Bone marrow (tissue), 2 donors: ENCODE results near the gene ST3GAL6.
"Not testable (repeated sequence)": the region's sequence is repeated elsewhere in the genome, so short reads cannot be mapped to it uniquely, and the experiment has no call there.

Experiments
- DNase-seq, 2 donors: peaks; one replicate each; lab custom pipeline; 2025; lab: John Stamatoyannopoulos, UW

Gene ST3GAL6

GRCh38 chr3:98805571-98805970, 42.4 kb downstream of the ST3GAL6 start:
- DNase-seq: no peak

- no peak for DNase-seq
Measured at GRCh38 chr3:98806521-98806920, 43.4 kb downstream of the ST3GAL6 start.

DNA sequence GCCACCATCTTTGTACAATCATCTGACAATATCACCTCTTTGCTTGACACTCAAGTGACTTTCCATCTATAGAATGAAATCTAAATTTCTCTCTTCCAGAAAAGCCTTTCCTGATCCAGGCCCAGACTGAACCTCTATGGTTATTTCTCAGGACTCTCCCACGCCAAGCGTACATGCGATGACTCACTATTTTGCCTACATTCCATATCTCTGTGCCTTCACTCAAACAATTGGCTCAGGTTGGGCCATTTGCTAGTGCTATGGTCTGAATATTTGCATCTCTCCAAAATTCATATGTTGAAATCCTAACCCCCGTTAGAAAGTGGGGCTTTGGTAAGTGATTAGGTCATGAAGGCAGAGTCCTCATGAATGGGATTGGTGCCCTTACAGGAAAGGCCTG, 43.9 kb downstream of the ST3GAL6 start:
- no peak for DNase-seq

DNA sequence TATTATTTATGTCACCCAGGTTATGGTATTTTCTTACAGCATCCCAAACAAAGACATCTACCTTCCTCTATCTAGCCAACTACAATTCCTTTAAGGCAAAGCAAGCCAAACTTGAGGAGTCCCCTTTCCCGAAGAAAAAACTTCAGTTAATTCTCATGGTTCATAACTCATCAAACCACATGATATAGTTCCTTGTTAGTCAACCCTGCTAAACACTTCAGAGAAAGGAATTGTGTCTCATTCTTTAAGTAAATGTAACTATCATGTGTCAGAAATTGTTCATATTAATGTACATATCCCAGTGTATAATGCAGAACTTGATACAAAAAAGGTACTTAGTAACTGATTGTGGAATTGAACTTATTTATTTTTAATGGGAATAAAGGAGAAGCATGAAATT, 44.4 kb downstream of the ST3GAL6 start:
- DNase-seq: no peak

DNA sequence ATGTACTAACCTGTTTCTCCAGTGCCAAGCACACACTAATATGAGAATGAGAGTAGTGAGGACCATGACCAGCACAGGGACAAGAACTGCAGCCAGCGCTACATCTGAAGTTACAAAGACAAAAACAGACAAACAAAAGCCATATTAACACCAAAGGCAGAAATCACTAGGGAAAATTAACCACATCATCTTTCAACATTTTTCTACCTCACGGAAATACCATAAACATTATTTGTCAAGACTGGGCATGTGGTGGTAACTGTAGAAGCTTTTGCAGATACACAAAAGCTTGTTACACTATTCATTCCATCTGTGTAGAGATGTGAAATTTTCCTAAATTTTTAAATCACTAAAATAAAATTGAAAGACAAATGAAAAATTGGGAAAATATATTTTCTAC, 44.9 kb downstream of the ST3GAL6 start:
- DNase-seq: no peak

- DNase-seq: peak in 1 of 2 donors; percentile 32
Measured at GRCh38 chr3:98809557-98809956, 46.4 kb downstream of the ST3GAL6 start.

DNA sequence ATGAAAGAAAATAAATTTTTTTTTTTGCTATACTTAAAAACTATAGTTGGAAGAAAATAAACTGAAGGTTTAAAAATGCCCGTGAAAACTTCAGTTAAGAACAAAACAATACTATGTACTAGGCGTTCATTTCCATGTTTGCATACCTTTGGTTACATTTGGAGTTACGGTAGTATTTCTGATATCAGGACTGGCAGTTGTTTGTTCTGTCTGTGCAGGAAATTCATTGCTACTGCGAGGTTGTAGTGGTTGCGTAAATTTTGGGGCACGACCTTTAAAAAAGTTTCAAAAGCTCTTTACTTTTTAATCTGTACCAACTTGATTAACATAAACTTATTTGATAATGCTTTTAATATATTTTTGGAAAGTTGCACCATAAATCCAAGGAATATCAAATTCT, 47.9 kb downstream of the ST3GAL6 start:
- DNase-seq: no peak

- DNase-seq: peak in 1 of 2 donors; percentile 38
Measured at GRCh38 chr3:98812851-98813374, 49.8 kb downstream of the ST3GAL6 start.

DNA sequence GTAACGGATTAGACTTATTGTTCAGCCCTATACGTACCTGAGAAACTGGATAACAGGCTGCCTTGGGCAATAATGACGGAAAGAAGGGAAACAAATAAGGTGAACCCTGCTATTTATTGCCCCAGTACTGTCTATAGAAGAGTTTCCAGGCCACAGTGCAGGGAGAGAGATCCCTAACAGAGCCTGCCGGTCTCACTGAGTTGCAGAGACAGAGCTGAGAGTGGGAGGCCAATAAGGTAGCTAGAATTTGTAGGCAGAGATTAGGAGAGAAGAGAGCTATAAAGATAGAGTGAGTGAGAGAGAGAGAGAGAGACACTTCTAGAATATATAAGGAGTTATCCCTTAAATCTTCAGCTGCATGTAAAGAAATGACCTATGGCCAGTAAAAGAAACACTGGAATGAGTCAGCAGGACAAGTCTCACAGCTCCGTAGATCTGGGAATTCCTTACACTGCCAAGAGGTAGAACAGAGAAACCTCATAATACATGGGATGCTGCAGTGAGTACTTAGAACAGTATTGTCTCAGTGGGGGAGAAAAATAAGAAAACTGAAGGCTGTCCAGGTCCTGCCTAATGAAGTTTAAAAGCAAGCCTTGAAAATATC, 51.8 kb downstream of the ST3GAL6 start:
- DNase-seq: no peak

DNA sequence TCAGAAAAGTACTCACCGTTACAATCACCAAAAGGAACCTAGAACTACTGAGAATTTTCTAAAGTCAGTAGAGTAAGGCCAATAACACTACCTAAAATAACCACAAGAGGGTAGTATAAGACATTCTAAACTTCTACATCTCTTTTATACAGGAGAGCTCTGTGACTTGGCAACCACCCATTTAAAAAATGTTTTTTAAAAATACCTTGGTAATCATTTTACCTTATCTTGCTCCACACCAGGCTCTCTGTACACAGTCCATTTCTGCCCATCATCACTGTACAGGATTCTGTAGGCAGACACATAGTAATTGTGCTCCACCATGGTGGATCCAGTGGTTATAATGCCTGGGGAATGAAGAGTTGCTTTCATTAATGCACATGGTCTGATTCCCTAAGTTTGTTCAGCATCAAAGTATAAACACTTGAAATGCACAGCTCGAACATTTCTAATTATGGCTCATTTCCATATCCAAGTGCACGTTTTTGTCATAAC, 54.5 kb downstream of the ST3GAL6 start:
- peak in 1 of 2 donors; percentile 40 for DNase-seq

DNA sequence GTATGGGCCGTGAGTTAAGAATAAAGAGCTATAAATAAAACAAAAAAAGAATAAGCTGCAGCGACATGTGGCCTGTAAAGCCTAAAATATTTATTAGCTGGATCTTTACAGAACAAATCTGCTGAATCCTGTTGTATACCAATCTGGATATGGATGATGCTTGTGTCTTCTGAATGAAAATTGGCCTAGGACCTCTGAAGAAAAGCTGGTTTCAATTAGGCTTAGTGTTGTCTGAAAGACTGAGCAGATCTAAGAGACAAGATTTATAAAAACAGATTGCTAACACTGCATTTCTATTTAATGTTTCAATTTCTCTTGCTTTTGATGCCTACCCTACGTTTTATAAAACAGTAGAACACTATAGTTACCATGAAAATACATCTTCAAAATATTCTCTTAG, 57.9 kb downstream of the ST3GAL6 start:
- DNase-seq: no peak

GRCh38 chr3:98823791-98824190, 60.7 kb downstream of the ST3GAL6 start:
- no peak for DNase-seq

GRCh38 chr3:98824256-98824655, 61.1 kb downstream of the ST3GAL6 start:
- no peak for DNase-seq

- no peak for DNase-seq
Measured at GRCh38 chr3:98826126-98826525, 63.0 kb downstream of the ST3GAL6 start.

- DNase-seq: no peak
Measured at GRCh38 chr3:98827221-98827920, 64.2 kb downstream of the ST3GAL6 start.

DNA sequence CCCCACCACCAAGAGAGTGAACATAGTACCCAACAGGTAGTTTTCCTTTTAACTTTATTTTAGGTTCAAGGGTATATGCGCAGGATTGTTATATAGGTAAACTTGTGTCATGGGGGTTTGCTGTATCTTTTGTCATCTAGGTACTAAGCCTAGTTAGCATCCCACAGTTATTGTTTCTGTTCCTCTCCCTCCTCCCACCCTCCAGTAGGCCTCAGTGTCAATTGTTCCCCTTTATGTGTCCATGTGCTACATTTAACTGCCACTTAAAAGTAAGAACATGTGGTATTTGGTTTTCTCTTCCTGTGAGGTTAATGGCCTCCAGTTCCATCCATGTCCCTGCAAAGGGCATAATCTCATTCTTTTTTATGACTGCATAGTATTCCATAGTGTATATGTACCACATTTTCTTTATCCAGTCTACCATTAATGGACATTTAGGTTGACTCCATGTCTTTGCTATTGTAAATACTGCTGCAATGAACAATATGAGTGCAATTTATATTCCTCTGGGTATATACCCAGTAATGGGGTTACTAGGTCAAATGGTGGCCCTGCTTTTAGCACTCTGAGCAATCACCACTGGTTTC, 66.2 kb downstream of the ST3GAL6 start:
- DNase-seq: no peak

DNA sequence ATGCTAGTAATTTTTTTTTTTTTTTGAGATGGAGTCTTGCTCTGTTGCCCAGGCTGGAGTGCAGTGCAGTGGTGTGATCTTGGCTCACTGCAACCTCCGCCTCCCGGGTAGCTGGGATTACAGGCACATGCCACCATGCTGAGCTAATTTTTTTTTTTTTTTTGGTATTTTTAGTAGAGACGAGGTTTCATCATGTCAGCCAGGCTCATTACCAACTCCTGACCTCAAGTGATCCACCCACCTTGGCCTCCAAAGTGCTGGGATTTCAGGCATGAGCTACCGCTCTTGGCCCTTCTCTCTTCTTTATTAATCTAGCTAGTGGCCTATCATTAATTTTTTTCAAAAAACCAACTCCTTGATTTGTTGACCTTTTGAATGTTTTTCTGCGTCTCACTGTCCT, 67.9 kb downstream of the ST3GAL6 start:
- not testable (repeated sequence) for DNase-seq

GRCh38 chr3:98839846-98840245, 76.7 kb downstream of the ST3GAL6 start:
- no peak for DNase-seq

DNA sequence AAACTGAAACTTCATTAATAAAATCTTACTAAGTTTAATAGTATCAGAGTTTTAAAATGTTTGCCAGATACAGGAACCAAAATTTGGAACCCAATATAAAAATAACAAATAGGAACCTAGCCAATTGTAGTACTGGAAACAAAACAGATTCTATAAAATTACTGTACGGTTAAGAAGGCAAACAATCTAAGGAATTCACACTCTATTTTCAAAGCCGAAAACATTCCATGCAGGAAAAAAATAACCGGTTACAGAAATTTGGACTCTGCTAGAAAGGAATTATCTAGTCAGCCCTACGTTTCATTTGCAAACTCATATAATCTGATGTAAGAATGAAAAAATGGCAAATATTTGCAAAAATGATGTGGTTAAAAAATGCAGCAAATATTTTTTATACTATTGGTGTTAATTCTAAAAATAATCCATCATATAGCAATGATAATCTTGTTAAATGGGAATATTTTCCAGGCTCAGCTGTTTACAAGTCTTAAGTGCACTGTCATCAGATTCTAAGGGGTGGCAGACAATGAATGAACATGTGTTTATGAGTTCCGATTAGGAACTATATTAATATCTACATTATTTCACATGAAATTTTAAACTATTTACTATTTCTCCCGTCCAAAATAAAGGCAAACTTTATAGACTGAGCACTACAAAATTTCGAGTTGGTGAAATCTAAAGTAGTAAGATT, 80.3 kb downstream of the ST3GAL6 start:
- DNase-seq: no peak
